ENCODE measurements around the gene COG1. TPM values are rescaled to one million over a fixed set of nuclear protein-coding genes. Genes with fewer than 3 reads are reported as not detected.
A peak's percentile ranks its signal among the peaks of the same experiment; 100 is the strongest.

COG1 gene
- total RNA-seq, 1 experiment from 2014 or later, result 41.2 TPM

DNA sequence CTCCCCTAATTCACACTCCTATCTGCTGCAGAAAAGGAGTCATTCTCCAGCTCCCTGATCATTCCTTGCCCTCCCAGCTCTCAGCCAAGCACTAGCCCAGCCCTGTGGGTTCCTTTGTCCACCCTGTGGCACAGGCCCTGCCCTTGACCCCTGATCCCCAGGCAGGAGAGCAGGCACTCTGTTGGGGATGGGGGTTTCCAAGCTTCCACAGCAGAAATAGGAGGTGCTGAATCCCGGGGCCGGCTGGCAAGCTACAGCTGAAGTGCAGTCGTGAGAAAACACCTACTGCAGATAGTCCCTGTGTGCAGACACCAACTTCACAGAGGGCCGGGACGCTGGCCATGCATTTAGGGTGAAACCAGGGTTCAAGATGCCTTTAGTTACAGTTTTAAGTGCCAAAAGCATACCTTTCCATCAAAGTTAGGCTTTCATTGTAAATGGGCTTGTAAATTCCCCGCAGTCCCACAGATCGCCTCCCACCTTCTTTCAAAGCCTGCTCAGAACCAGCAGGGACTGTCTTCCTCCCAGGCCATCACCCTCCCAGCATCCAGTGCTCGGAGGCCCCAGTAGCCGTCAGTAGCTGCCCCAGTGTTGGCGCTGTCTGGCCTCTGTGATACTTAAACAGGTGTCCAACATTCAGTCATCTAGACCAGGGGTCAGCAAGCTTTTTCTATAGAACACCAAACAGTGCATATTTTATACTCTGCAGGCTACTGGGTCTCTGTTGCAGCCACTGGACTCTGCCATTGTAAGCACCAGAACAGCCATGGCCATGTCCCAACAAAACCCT lies 58.2 kb downstream of the COG1 start:
- Histone ChIP-seq H3K9me3 (ENCODE audit: control insufficient read depth, insufficient read depth, low read depth, low read length) (no peaks in the 10 kb centered on the region), H3K27me3 (ENCODE audit: control insufficient read depth, insufficient read depth, low read length) (no peaks in the 10 kb centered on the region), H3K36me3 (ENCODE audit: control insufficient read depth, insufficient read depth, low read length) (peaks cover 11% of the 10 kb centered on the region), H3K4me3 (ENCODE audit: low read depth in 2 of 2, low read length in 2 of 2) (no peak overlapping the region), H3K27ac (ENCODE audit: low read length) (no peak overlapping the region), H3K4me1 (ENCODE audit: control insufficient read depth, insufficient read depth, low read length) (peaks cover 4% of the 10 kb centered on the region; the same call in 1 of the 2 replicates)
- in situ Hi-C loops (cut with HindIII; ENCODE audit: low pct_unique_long_range_greater_than_20kb, low sequenced_read_pairs), result no loop called here
- ChIA-PET CTCF (interaction anchor here (0.6 to 1.1 kb wide), 2 partner anchors 30 to 119 kb away, joined by 3 to 5 read pairs; no protein-coding TSS in a partner anchor), POLR2A (no interaction called here)
- DNase-seq (ENCODE audit: low read depth, low spot score) (no peak), ATAC-seq (0 out of 2 replicates have a peak, but pooled peaks have one; percentile 25)
- TF ChIP-seq, protein P1, sequence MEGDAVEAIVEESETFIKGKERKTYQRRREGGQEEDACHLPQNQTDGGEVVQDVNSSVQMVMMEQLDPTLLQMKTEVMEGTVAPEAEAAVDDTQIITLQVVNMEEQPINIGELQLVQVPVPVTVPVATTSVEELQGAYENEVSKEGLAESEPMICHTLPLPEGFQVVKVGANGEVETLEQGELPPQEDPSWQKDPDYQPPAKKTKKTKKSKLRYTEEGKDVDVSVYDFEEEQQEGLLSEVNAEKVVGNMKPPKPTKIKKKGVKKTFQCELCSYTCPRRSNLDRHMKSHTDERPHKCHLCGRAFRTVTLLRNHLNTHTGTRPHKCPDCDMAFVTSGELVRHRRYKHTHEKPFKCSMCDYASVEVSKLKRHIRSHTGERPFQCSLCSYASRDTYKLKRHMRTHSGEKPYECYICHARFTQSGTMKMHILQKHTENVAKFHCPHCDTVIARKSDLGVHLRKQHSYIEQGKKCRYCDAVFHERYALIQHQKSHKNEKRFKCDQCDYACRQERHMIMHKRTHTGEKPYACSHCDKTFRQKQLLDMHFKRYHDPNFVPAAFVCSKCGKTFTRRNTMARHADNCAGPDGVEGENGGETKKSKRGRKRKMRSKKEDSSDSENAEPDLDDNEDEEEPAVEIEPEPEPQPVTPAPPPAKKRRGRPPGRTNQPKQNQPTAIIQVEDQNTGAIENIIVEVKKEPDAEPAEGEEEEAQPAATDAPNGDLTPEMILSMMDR (IDR thresholded peaks at IDR 0.05), result no peak
- TF ChIP-seq SIN3A (IDR thresholded peaks at IDR 0.05; ENCODE audit: borderline replicate concordance, insufficient read depth, low read depth, low read length), result no peak
- no peak for TF ChIP-seq POLR2AphosphoS5 (IDR thresholded peaks at IDR 0.05; ENCODE audit: low read depth, low read length)
- TF ChIP-seq TCF7L2 (IDR thresholded peaks at IDR 0.05; ENCODE audit: low read depth, low read length), result no peak
- TF ChIP-seq, protein P2, sequence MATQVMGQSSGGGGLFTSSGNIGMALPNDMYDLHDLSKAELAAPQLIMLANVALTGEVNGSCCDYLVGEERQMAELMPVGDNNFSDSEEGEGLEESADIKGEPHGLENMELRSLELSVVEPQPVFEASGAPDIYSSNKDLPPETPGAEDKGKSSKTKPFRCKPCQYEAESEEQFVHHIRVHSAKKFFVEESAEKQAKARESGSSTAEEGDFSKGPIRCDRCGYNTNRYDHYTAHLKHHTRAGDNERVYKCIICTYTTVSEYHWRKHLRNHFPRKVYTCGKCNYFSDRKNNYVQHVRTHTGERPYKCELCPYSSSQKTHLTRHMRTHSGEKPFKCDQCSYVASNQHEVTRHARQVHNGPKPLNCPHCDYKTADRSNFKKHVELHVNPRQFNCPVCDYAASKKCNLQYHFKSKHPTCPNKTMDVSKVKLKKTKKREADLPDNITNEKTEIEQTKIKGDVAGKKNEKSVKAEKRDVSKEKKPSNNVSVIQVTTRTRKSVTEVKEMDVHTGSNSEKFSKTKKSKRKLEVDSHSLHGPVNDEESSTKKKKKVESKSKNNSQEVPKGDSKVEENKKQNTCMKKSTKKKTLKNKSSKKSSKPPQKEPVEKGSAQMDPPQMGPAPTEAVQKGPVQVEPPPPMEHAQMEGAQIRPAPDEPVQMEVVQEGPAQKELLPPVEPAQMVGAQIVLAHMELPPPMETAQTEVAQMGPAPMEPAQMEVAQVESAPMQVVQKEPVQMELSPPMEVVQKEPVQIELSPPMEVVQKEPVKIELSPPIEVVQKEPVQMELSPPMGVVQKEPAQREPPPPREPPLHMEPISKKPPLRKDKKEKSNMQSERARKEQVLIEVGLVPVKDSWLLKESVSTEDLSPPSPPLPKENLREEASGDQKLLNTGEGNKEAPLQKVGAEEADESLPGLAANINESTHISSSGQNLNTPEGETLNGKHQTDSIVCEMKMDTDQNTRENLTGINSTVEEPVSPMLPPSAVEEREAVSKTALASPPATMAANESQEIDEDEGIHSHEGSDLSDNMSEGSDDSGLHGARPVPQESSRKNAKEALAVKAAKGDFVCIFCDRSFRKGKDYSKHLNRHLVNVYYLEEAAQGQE (IDR thresholded peaks at IDR 0.05; ENCODE audit: insufficient read depth in 1 of 2, low read depth in 2 of 2, low read length in 1 of 2), result no peak
- BruUV-seq (replicated peaks), result no TSS peak
- intact Hi-C loops (cut with micrococcal nuclease; ENCODE audit: unreplicated experiment), result no loop called here

DNA sequence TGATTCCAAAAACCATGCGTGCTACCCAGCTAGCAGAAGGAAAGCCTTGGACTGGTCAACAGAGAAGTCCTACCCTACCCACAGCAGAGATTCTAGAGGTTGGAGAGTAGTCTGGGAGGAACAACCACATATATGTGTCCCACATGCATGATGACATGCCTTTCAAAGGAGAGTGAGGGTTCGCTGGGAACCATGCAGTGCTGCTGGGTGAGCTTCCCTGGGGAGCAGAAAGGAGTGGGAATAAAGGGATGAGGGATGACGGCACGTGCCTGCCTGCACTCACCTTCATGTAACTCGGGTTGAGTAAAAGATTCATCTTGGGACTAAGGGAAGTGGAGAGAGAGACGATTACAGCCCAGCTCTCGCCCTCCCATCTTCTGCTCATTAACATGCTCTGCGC lies 59.0 kb downstream of the COG1 start:
- Histone ChIP-seq H3K36me3 (ENCODE audit: control insufficient read depth, insufficient read depth, low read length) (peaks cover 11% of the 10 kb centered on the region), H3K4me3 (ENCODE audit: low read depth in 2 of 2, low read length in 2 of 2) (no peak overlapping the region), H3K27ac (ENCODE audit: low read length) (no peak overlapping the region), H3K4me1 (ENCODE audit: control insufficient read depth, insufficient read depth, low read length) (peaks cover 4% of the 10 kb centered on the region; the same call in 1 of the 2 replicates), H3K9me3 (ENCODE audit: control insufficient read depth, insufficient read depth, low read depth, low read length) (no peaks in the 10 kb centered on the region), H3K27me3 (ENCODE audit: control insufficient read depth, insufficient read depth, low read length) (no peaks in the 10 kb centered on the region)
- intact Hi-C loops (cut with micrococcal nuclease; ENCODE audit: unreplicated experiment), result no loop called here
- TF ChIP-seq POLR2AphosphoS5 (IDR thresholded peaks at IDR 0.05; ENCODE audit: low read depth, low read length) (no peak), TCF7L2 (IDR thresholded peaks at IDR 0.05; ENCODE audit: low read depth, low read length) (no peak), SIN3A (IDR thresholded peaks at IDR 0.05; ENCODE audit: borderline replicate concordance, insufficient read depth, low read depth, low read length) (no peak)
- TF ChIP-seq, protein P1 (IDR thresholded peaks at IDR 0.05), result no peak
- TF ChIP-seq, protein P2 (IDR thresholded peaks at IDR 0.05; ENCODE audit: insufficient read depth in 1 of 2, low read depth in 2 of 2, low read length in 1 of 2), result no peak
- DNase-seq (ENCODE audit: low read depth, low spot score) (no peak), ATAC-seq (no peak)
- BruUV-seq (replicated peaks), result no TSS peak
- CTCF ChIA-PET, result no interaction called here
- in situ Hi-C loops (cut with HindIII; ENCODE audit: low pct_unique_long_range_greater_than_20kb, low sequenced_read_pairs), result no loop called here
- POLR2A ChIA-PET, result no interaction called here

All from Panc1 (cell line).